ENCODE results near the gene HCFC1R1. TPM values are rescaled to one million over a fixed set of nuclear protein-coding genes. Genes with fewer than 3 reads are reported as not detected.

Gene HCFC1R1
- polyA plus RNA-seq, 1 experiment: 33.7 TPM

DNA sequence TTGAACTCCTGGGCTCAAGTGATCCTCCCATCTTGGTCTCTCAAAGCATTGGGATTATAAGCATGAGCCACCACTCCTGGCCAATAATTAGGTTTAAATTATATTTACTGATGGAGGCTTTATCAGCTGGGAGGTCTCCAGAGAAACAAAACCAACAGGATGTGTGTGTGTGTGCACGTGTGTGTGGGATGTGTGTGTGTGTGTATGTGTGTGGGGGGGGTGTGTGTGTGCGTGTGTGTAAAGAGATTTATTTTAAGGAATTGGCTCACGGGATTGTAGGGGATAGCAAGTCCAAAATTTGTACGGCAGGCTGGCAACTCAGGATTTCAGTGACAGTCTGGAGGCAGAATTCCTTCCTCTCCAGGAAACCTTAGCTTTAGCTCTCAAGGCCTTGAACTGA is 27.3 kb upstream of the HCFC1R1 start:
- peaks cover 20% of the 10 kb centered on the region for H3K27me3 ChIP-seq (ENCODE audit: control insufficient read depth, insufficient read depth, low read length)
- no peak overlapping the region for H3K4me3 ChIP-seq (ENCODE audit: low read depth, low read length)
- H3K36me3 ChIP-seq (ENCODE audit: control insufficient read depth, insufficient read depth, low read length): no peaks in the 10 kb centered on the region
- DNase-seq (ENCODE audit: low read depth): no peak
- TF ChIP-seq, protein P1, sequence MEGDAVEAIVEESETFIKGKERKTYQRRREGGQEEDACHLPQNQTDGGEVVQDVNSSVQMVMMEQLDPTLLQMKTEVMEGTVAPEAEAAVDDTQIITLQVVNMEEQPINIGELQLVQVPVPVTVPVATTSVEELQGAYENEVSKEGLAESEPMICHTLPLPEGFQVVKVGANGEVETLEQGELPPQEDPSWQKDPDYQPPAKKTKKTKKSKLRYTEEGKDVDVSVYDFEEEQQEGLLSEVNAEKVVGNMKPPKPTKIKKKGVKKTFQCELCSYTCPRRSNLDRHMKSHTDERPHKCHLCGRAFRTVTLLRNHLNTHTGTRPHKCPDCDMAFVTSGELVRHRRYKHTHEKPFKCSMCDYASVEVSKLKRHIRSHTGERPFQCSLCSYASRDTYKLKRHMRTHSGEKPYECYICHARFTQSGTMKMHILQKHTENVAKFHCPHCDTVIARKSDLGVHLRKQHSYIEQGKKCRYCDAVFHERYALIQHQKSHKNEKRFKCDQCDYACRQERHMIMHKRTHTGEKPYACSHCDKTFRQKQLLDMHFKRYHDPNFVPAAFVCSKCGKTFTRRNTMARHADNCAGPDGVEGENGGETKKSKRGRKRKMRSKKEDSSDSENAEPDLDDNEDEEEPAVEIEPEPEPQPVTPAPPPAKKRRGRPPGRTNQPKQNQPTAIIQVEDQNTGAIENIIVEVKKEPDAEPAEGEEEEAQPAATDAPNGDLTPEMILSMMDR (IDR thresholded peaks at IDR 0.05; ENCODE audit: insufficient read depth, low read depth, low read length): no peak
- CTCF ChIA-PET: interaction anchor here (1.2 to 5.5 kb wide), 5 partner anchors 8 to 79 kb away, joined by 4 to 42 read pairs (median 5); no protein-coding TSS in a partner anchor
- POLR2A ChIA-PET: no interaction called here

DNA sequence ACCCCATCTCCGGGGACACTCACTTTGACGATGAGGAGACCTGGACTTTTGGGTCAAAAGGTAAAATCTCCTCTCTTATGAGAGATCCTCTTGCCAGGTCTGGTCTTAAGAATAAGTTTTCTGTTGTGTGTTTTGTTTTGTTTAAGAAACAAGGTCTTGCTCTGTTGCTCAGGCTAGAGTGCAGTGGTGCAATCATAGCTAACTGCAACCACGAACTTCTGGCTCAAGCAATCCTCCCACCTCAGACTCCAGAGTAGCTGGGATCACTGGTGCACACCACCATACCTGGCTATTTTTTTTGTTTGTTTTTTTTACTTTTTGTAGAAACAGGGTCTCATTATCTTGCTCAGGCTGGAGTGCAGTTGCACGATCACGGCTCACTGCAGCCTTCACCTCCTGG is 26.7 kb upstream of the HCFC1R1 start:
- no peak for DNase-seq (ENCODE audit: low read depth)
- H3K27me3 ChIP-seq (ENCODE audit: control insufficient read depth, insufficient read depth, low read length): peaks cover 23% of the 10 kb centered on the region
- ChIA-PET CTCF (interaction anchor here (0.7 to 5.5 kb wide), 5 partner anchors 9 to 117 kb away, joined by 3 to 42 read pairs (median 5); no protein-coding TSS in a partner anchor), POLR2A (no interaction called here)
- TF ChIP-seq, protein P1 (IDR thresholded peaks at IDR 0.05; ENCODE audit: insufficient read depth, low read depth, low read length): no peak
- no peaks in the 10 kb centered on the region for H3K36me3 ChIP-seq (ENCODE audit: control insufficient read depth, insufficient read depth, low read length)
- no peak overlapping the region for H3K4me3 ChIP-seq (ENCODE audit: low read depth, low read length)

DNA sequence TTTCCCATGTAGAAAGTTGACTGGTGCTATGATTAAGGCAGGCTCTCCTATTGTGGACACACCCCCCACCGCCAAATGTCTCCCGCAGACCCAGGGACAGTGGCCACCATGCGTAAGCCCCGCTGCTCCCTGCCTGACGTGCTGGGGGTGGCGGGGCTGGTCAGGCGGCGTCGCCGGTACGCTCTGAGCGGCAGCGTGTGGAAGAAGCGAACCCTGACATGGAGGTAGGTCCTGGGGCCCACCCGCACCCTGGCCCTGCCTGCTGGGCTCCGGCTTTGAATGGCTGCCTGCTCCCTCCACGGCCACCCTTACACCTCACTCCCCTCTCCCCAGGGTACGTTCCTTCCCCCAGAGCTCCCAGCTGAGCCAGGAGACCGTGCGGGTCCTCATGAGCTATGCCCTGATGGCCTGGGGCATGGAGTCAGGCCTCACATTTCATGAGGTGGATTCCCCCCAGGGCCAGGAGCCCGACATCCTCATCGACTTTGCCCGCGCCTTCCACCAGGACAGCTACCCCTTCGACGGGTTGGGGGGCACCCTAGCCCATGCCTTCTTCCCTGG is 26.3 kb upstream of the HCFC1R1 start:
- Histone ChIP-seq H3K4me3 (ENCODE audit: low read depth, low read length) (no peak overlapping the region), H3K27me3 (ENCODE audit: control insufficient read depth, insufficient read depth, low read length) (peaks cover 26% of the 10 kb centered on the region), H3K36me3 (ENCODE audit: control insufficient read depth, insufficient read depth, low read length) (no peaks in the 10 kb centered on the region)
- TF ChIP-seq, protein P1 (IDR thresholded peaks at IDR 0.05; ENCODE audit: insufficient read depth, low read depth, low read length): no peak
- ChIA-PET CTCF (interaction anchor here (0.7 to 5.5 kb wide), 5 partner anchors 9 to 118 kb away, joined by 3 to 42 read pairs (median 5); no protein-coding TSS in a partner anchor), POLR2A (no interaction called here)
- no peak for DNase-seq (ENCODE audit: low read depth)

DNA sequence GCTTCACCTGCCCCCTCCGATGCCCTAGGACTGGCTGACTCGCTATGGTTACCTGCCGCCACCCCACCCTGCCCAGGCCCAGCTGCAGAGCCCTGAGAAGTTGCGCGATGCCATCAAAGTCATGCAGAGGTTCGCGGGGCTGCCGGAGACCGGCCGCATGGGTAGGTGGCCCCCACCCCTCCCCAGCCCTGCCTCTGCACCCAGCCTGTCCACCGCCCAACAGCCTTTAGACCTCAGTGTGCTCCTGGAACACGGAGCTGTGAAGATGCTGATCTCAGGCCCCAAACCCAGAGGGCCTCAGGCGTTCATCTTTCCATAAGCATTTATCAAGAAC is 23.6 kb upstream of the HCFC1R1 start:
- TF ChIP-seq, protein P1 (IDR thresholded peaks at IDR 0.05; ENCODE audit: insufficient read depth, low read depth, low read length): no peak
- CTCF ChIA-PET: interaction anchor here (0.7 to 5.5 kb wide), 5 partner anchors 12 to 121 kb away, joined by 3 to 42 read pairs (median 6); no protein-coding TSS in a partner anchor
- Histone ChIP-seq H3K36me3 (ENCODE audit: control insufficient read depth, insufficient read depth, low read length) (no peaks in the 10 kb centered on the region), H3K4me3 (ENCODE audit: low read depth, low read length) (no peak overlapping the region), H3K27me3 (ENCODE audit: control insufficient read depth, insufficient read depth, low read length) (peaks cover 34% of the 10 kb centered on the region)
- POLR2A ChIA-PET: interaction anchor here (0.6 kb wide), 1 partner anchor 16 kb away, joined by 23 read pairs; no protein-coding TSS in a partner anchor
- no peak for DNase-seq (ENCODE audit: low read depth)

DNA sequence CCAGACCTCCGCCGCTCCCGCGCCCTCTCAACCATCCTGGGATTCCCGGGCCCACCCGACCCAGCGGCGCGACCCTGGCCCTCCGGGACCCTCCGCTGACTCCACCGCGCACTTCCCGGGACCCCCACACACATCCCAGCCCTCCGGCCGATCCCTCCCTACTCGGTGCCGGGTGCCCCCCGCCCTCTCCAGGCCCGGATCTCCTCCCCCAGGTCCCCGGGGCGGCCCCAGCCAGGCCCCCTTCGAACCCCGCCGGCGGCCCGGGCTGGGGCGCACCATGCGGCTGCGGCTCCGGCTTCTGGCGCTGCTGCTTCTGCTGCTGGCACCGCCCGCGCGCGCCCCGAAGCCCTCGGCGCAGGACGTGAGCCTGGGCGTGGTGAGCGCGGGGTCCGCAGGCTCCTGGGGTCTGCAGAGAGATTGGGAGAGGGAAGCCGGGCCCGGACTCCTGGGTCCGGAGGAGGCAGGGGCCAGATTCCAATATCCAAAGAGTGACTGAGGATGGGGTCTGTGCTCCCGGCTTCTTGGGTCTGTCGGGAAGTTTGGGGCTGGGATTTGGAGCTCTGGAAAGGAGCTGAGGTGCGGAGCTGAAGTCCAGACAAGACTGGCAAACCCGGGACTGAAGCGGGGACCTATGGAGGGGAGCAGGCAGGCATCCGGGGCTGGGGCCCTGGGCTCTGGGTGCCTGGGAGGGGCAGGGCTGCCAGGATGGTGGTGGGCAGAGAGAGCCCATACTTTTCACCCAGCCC is 23.1 kb upstream of the HCFC1R1 start:
- Histone ChIP-seq H3K36me3 (ENCODE audit: control insufficient read depth, insufficient read depth, low read length) (no peaks in the 10 kb centered on the region), H3K4me3 (ENCODE audit: low read depth, low read length) (no peak overlapping the region), H3K27me3 (ENCODE audit: control insufficient read depth, insufficient read depth, low read length) (peaks cover 34% of the 10 kb centered on the region)
- CTCF ChIA-PET: interaction anchor here (0.7 to 5.5 kb wide), 5 partner anchors 12 to 120 kb away, joined by 3 to 42 read pairs (median 6); no protein-coding TSS in a partner anchor
- DNase-seq (ENCODE audit: low read depth): no peak
- POLR2A ChIA-PET: no interaction called here
- TF ChIP-seq, protein P1 (IDR thresholded peaks at IDR 0.05; ENCODE audit: insufficient read depth, low read depth, low read length): no peak
